Stomach (tissue), 9 donors: ENCODE results near the gene UGT1A10. TPM values are rescaled to one million over a fixed set of nuclear protein-coding genes. Genes with fewer than 3 reads are reported as not detected.
A peak's percentile ranks its signal among the peaks of the same experiment; 100 is the strongest.

Source experiments
- DNase-seq, 2 donors: peaks; one replicate each; pipeline versions ENCODE4 v3.0.0 to v3.0.0-alpha.2; 2013 to 2019
- H3K27ac ChIP-seq, 5 donors: fragments of 200-600 bp in 4 of 5; sonication (generic) in 4 of 5; one replicate each; pipeline ENCODE4 v1.5.1; 2013 to 2019; ENCODE audit warnings: mild to moderate bottlenecking in 1 of 5, moderate library complexity in 1 of 5
- H3K27me3 ChIP-seq, 3 donors: fragments of 200-600 bp; sonication (generic); one replicate each; pipeline ENCODE4 v1.5.1; 2017 to 2019; ENCODE audit warnings: mixed run types in 1 of 3
- H3K36me3 ChIP-seq, 4 donors: fragments of 200-600 bp; sonication (generic); 1 replicate in 3 of 4; 2 replicates in 1 of 4; pipeline ENCODE4 v1.5.1; 2016 to 2019
- H3K4me1 ChIP-seq, 4 donors: fragments of 200-600 bp; sonication (generic); one replicate each; pipeline ENCODE4 v1.5.1; 2016 to 2019
- H3K4me3 ChIP-seq, 4 donors: fragments of 200-600 bp; sonication (generic) in 3 of 4; one replicate each; pipeline ENCODE4 v1.5.1; 2016 to 2019; ENCODE audit warnings: mild to moderate bottlenecking in 1 of 4
- H3K9me3 ChIP-seq, 4 donors: fragments of 200-600 bp; sonication (generic); one replicate each; pipeline ENCODE4 v1.5.1; 2016 to 2019
- CTCF ChIP-seq, 7 experiments: fragments of 450-650 bp in 4 of 7; fragments of 200-600 bp in 3 of 7; sonication (generic) in 3 of 7; IDR thresholded peaks; one replicate each; pipeline ENCODE4 v1.5.1; 2016 to 2019; ENCODE audit warnings: antibody characterized with exemption in 7 of 7, control low read depth in 2 of 7, mild to moderate bottlenecking in 1 of 7
- EP300 ChIP-seq: sonication (generic); formaldehyde crosslinking; IDR thresholded peaks from one replicate; pipeline ENCODE4 v1.6.1; 2017; ENCODE audit warnings: antibody characterized with exemption
- POLR2A ChIP-seq, 4 donors: fragments of 450-650 bp; IDR thresholded peaks; one replicate each; pipeline ENCODE4 v1.6.1; 2016; ENCODE audit warnings: antibody characterized with exemption in 4 of 4, control low read depth in 2 of 4, mild to moderate bottlenecking in 1 of 4, moderate library complexity in 1 of 4
- POLR2AphosphoS5 ChIP-seq, 3 donors: sonication (generic); formaldehyde crosslinking; IDR thresholded peaks; one replicate each; pipeline ENCODE4 v1.6.1; 2016; ENCODE audit warnings: antibody characterized with exemption in 3 of 3
- WGBS, 5 donors: extraction: QIAGEN DNeasy Blood & Tissue Kit in 3 of 5; methylation state at CpG; one replicate each; pipeline versions ENCODE4 v1.1.5 to v1.1.7; 2013 to 2018; 5-methylcytosine and 5-hydroxymethylcytosine counted together
- intact Hi-C: fragments of 100-400 bp; cut with DNase I; formaldehyde crosslinking; loops from one replicate; pipeline ENCODE4 v1.15.1; 2023; ENCODE audit warnings: low total_unique reads
- polyA plus RNA-seq, 3 donors: library from polyadenylated mRNA; stranded (reverse); fragments of 200-250 nt; gene quantifications; one replicate each; pipeline ENCODE4 v1.2.3, GENCODE V29; 2013
- total RNA-seq, 5 donors: library from RNA; depleted of rRNA; stranded (reverse); fragments of >200 nt; gene quantifications; one replicate each; pipeline versions ENCODE4 v1.1.0 to v1.2.3, GENCODE V29; 2014 to 2016
- donor health status: healthy with polysubstance abuse.
- donor health status: Bipolar disorder and iron deficiency.
- donor health status: healthy.

UGT1A10 gene
- total and polyA plus RNA-seq, 8 donors = 0.45 to 32.7 (median 2.2) TPM; not detected in 1

GRCh38 chr2:233821709-233822100 is 185.5 kb downstream of the UGT1A10 start:
- intact Hi-C loops = no loop called here
- no peaks in the 10 kb centered on the region for H3K36me3 ChIP-seq
- no peaks in the 10 kb centered on the region for H3K27me3 ChIP-seq
- no peak overlapping the region for H3K4me3 ChIP-seq
- 86 to 96% (median 94%) methylated on average over 8 of the region's 8 CpGs for WGBS, 5 donors
- H3K4me1 ChIP-seq = no peaks in the 10 kb centered on the region
- H3K27ac ChIP-seq = no peak overlapping the region
- DNase-seq = no peak
- H3K9me3 ChIP-seq = peaks cover 0 to 8% (median 0%) of the 10 kb centered on the region in 4 donors
- TF ChIP-seq CTCF (IDR thresholded peaks at IDR 0.05) = no peak
- TF ChIP-seq EP300 = no peak
- TF ChIP-seq POLR2AphosphoS5 (IDR thresholded peaks at IDR 0.05) = no peak
- TF ChIP-seq POLR2A (IDR thresholded peaks at IDR 0.05) = no peak

- no peak overlapping the region for H3K27ac ChIP-seq
- no peaks in the 10 kb centered on the region for H3K36me3 ChIP-seq
- peak in 1 of 2 donors; percentile 23 for DNase-seq
- no peak for TF ChIP-seq POLR2AphosphoS5 (IDR thresholded peaks at IDR 0.05)
- no peak for TF ChIP-seq EP300
- no peak for TF ChIP-seq POLR2A (IDR thresholded peaks at IDR 0.05)
- no peak for TF ChIP-seq CTCF (IDR thresholded peaks at IDR 0.05)
- no peaks in the 10 kb centered on the region for H3K27me3 ChIP-seq
- H3K4me1 ChIP-seq = no peaks in the 10 kb centered on the region
- H3K9me3 ChIP-seq = peaks cover 0 to 8% (median 0%) of the 10 kb centered on the region in 4 donors
- no peak overlapping the region for H3K4me3 ChIP-seq
- intact Hi-C loops = no loop called here
- 75 to 91% (median 78%) methylated on average over 9 to 21 of the region's 21 CpGs for WGBS, 5 donors
Observed at GRCh38 chr2:233822101-233822771, 186.0 kb downstream of the UGT1A10 start.

Other genes with a start within 250 kb of the UGT1A10 start
- gene USP40, start 69.7 kb upstream of the UGT1A10 start, total RNA-seq = 100 to 1,000 TPM in 1 of 5 donors, 10 to 100 TPM in 4; 30.3 to 186 (median 34.5) TPM
- gene USP40, start 69.7 kb upstream of the UGT1A10 start, polyA plus RNA-seq = 10 to 100 TPM; 14.5 to 22.7 (median 17.6) TPM
- 1 to 10 TPM in 1 of 5 donors, not detected in 4; 7.2 TPM for gene UGT1A8, start 18.8 kb upstream of the UGT1A10 start, total RNA-seq
- gene UGT1A8, start 18.8 kb upstream of the UGT1A10 start, polyA plus RNA-seq = 1 to 10 TPM in 1 of 3 donors, not detected in 2; 2.3 TPM
- 1 to 10 TPM in 2 of 5 donors, under 1 TPM in 1, not detected in 2; 0.73 to 7.0 (median 3.9) TPM for gene UGT1A9, start 35.5 kb downstream of the UGT1A10 start, total RNA-seq
- gene UGT1A9, start 35.5 kb downstream of the UGT1A10 start, polyA plus RNA-seq = not detected
- 10 to 100 TPM in 1 of 5 donors, 1 to 10 TPM in 2, under 1 TPM in 1, not detected in 1; 0.45 to 37.1 (median 3.6) TPM for gene UGT1A7, start 45.5 kb downstream of the UGT1A10 start, total RNA-seq
- 10 to 100 TPM in 1 of 3 donors, 1 to 10 TPM in 1, not detected in 1; 3.4 to 34.0 TPM for gene UGT1A7, start 45.5 kb downstream of the UGT1A10 start, polyA plus RNA-seq
- gene UGT1A6, start 56.4 kb downstream of the UGT1A10 start, total RNA-seq = 100 to 1,000 TPM in 1 of 5 donors, 10 to 100 TPM in 4; 22.9 to 184 (median 30.6) TPM
- gene UGT1A6, start 56.4 kb downstream of the UGT1A10 start, polyA plus RNA-seq = 10 to 100 TPM in 1 of 3 donors, 1 to 10 TPM in 2; 3.5 to 12.8 (median 6.5) TPM
- gene UGT1A5, start 76.5 kb downstream of the UGT1A10 start, total RNA-seq = 10 to 100 TPM in 1 of 5 donors, 1 to 10 TPM in 1, under 1 TPM in 1, not detected in 2; 0.37 to 13.0 (median 1.7) TPM
- gene UGT1A5, start 76.5 kb downstream of the UGT1A10 start, polyA plus RNA-seq = not detected
- 1 to 10 TPM in 3 of 5 donors, under 1 TPM in 1, not detected in 1; 0.73 to 7.2 (median 3.9) TPM for gene UGT1A4, start 82.3 kb downstream of the UGT1A10 start, total RNA-seq
- gene UGT1A4, start 82.3 kb downstream of the UGT1A10 start, polyA plus RNA-seq = under 1 TPM in 1 of 3 donors, not detected in 2; 0.38 TPM
- gene UGT1A3, start 92.6 kb downstream of the UGT1A10 start, total RNA-seq = 10 to 100 TPM in 1 of 5 donors, 1 to 10 TPM in 3, not detected in 1; 1.3 to 10.7 (median 7.8) TPM
- not detected for gene UGT1A3, start 92.6 kb downstream of the UGT1A10 start, polyA plus RNA-seq
- gene UGT1A1, start 123.8 kb downstream of the UGT1A10 start, total RNA-seq = 10 to 100 TPM in 1 of 5 donors, 1 to 10 TPM in 1, under 1 TPM in 2, not detected in 1; 0.73 to 73.0 (median 3.3) TPM
- under 1 TPM in 1 of 3 donors, not detected in 2; 0.43 TPM for gene UGT1A1, start 123.8 kb downstream of the UGT1A10 start, polyA plus RNA-seq
- 1 to 10 TPM in 1 of 5 donors, not detected in 4; 4.0 TPM for gene MROH2A, start 141.9 kb downstream of the UGT1A10 start, total RNA-seq
- 1 to 10 TPM in 2 of 3 donors, not detected in 1; 1.1 to 1.4 TPM for gene MROH2A, start 141.9 kb downstream of the UGT1A10 start, polyA plus RNA-seq
- 10 to 100 TPM in 1 of 5 donors, 1 to 10 TPM in 4; 2.0 to 28.3 (median 3.3) TPM for gene HJURP, start 218.1 kb downstream of the UGT1A10 start, total RNA-seq
- 1 to 10 TPM; 1.2 to 6.6 (median 2.7) TPM for gene HJURP, start 218.1 kb downstream of the UGT1A10 start, polyA plus RNA-seq